Brain microvascular endothelial cell (primary cell): ENCODE measurements around the gene OR9G1.

Experiments used
- DNase-seq: peaks from one replicate; pipeline ENCODE4 v3.0.0-alpha.2; 2020
- H3K27ac ChIP-seq: fragments of 250-450 bp; sonication (Bioruptor Pico); 2 replicates; pipeline ENCODE4 v1.5.1; 2020; ENCODE audit warnings: mild to moderate bottlenecking, moderate library complexity
- H3K27me3 ChIP-seq: fragments of 250-450 bp; sonication (Bioruptor Pico); replicated peaks from 2 replicates; pipeline ENCODE4 v1.5.1; 2020; ENCODE audit warnings: mild to moderate bottlenecking
- H3K36me3 ChIP-seq: fragments of 250-450 bp; sonication (Bioruptor Pico); replicated peaks from 2 replicates; pipeline ENCODE4 v1.5.1; 2020; ENCODE audit warnings: mild to moderate bottlenecking
- H3K4me3 ChIP-seq: 2 replicates; pipeline ENCODE4 v1.5.1; 2011; ENCODE audit warnings: low read depth, mild to moderate bottlenecking, control low read depth, low read length, moderate library complexity
- in situ Hi-C: cut with HindIII; loops from 2 replicates; pipeline ENCODE4 v1.10.0; 2017; ENCODE audit warnings: low sequenced_read_pairs, low pct_ligation_motif_present
- TF ChIP-seq, protein P1 (sequence below): IDR thresholded peaks from 2 replicates; pipeline ENCODE4 v1.5.1; 2011; ENCODE audit warnings: low read depth, mild to moderate bottlenecking, moderate library complexity, low read length, control low read depth, inconsistent platforms; ENCODE audit errors: missing control alignments

OR9G1 gene

DNA sequence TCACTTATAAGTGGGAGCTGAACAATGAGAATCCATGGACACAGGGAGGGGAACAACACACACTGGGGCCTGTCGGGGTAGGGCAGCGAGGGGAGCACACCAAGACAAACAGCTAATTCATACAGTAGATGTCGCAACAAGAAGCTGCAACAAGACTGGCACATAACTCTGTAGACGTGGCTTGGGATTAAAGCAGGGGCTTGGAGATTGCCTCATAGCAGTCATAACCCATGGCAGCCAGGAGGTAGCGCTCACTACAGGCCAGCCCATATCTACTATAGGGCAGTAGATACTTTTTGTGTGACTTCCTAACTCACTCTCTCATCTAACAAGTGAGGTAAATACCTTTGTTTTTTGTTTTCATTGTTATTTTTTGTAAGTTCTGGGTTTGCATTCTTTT lies 51.3 kb downstream of the OR9G1 start:
- H3K27me3 ChIP-seq: no peaks in the 10 kb centered on the region
- no peaks in the 10 kb centered on the region for H3K36me3 ChIP-seq
- in situ Hi-C loops: no loop called here
- H3K4me3 ChIP-seq: no peak overlapping the region
- DNase-seq: no peak
- no peak overlapping the region for H3K27ac ChIP-seq
- TF ChIP-seq, protein P1, sequence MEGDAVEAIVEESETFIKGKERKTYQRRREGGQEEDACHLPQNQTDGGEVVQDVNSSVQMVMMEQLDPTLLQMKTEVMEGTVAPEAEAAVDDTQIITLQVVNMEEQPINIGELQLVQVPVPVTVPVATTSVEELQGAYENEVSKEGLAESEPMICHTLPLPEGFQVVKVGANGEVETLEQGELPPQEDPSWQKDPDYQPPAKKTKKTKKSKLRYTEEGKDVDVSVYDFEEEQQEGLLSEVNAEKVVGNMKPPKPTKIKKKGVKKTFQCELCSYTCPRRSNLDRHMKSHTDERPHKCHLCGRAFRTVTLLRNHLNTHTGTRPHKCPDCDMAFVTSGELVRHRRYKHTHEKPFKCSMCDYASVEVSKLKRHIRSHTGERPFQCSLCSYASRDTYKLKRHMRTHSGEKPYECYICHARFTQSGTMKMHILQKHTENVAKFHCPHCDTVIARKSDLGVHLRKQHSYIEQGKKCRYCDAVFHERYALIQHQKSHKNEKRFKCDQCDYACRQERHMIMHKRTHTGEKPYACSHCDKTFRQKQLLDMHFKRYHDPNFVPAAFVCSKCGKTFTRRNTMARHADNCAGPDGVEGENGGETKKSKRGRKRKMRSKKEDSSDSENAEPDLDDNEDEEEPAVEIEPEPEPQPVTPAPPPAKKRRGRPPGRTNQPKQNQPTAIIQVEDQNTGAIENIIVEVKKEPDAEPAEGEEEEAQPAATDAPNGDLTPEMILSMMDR: no peak

DNA sequence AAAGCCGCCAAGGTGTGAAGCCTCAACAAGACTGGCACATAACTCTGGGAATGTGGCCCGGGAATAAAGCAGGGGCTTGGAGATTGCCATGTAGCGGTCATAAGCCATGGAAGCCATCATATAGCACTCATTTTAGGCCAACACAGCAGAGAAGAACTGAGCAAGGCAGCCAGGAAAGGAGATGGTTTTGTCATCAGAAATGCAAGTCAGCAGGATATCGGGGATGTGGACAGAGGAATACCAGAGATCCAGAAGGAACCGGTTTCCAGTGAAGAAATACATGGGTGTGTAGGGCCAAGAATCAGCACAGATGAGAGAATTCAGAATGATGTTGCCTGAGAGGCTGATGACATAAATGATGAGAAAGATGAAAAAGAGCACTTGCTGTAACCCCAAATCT lies 52.6 kb downstream of the OR9G1 start:
- H3K27me3 ChIP-seq: no peaks in the 10 kb centered on the region
- no peak for DNase-seq
- no peak overlapping the region for H3K27ac ChIP-seq
- TF ChIP-seq, protein P1: no peak
- H3K36me3 ChIP-seq: no peaks in the 10 kb centered on the region
- no peak overlapping the region for H3K4me3 ChIP-seq
- in situ Hi-C loops: no loop called here
